ENCODE results near the gene YIPF1. TPM values are rescaled to one million over a fixed set of nuclear protein-coding genes. Genes with fewer than 3 reads are reported as not detected.

Gene YIPF1
- total and polyA plus RNA-seq, 2 donors (not counting 1 experiment from before 2014, with no cell fraction given) = 13.9 to 15.8 TPM

- intact Hi-C loops (cut with micrococcal nuclease) = no loop called here
- Histone ChIP-seq H3K4me1 (ENCODE audit: control insufficient read depth in 2 of 2, insufficient read depth in 2 of 2, low read length in 2 of 2) (no peaks in the 10 kb centered on the region), H3K9ac (ENCODE audit: low read length) (no peak overlapping the region), H3K9me3 (ENCODE audit: control extremely low read depth in 1 of 3, control insufficient read depth in 2 of 3, insufficient read depth in 1 of 3, low read length in 2 of 3) (no peaks in the 10 kb centered on the region), H3K27ac (ENCODE audit: low read length in 2 of 2) (no peak overlapping the region), H3K4me3 (ENCODE audit: control extremely low read depth in 1 of 5, extremely low read depth in 1 of 5, insufficient read depth in 1 of 5, low read depth in 2 of 5, low read length in 4 of 5) (no peak overlapping the region), H2AFZ (ENCODE audit: insufficient read depth, low read depth, low read length, poor library complexity, severe bottlenecking) (no peak overlapping the region), H3K27me3 (replicated peaks in 1 of 4; ENCODE audit: control extremely low read depth in 1 of 4, control insufficient read depth in 3 of 4, insufficient read depth in 4 of 4, low read length in 3 of 4) (no peaks in the 10 kb centered on the region), H4K20me1 (ENCODE audit: control insufficient read depth, insufficient read depth, low read length, poor library complexity, severe bottlenecking) (no peaks in the 10 kb centered on the region), H3K4me2 (replicated peaks; ENCODE audit: low read depth, low read length, poor library complexity, severe bottlenecking) (no peak overlapping the region), H3K36me3 (replicated peaks in 1 of 2; ENCODE audit: control extremely low read depth in 1 of 2, control insufficient read depth in 1 of 2, extremely low read depth in 1 of 2, insufficient read depth in 2 of 2, low read length in 1 of 2) (peaks cover 0 to 45% of the 10 kb centered on the region in 2 experiments), H3K79me2 (ENCODE audit: control insufficient read depth, insufficient read depth, low read length) (no peaks in the 10 kb centered on the region)
- WGBS (ENCODE audit: insufficient coverage) = 97% methylated on average over 5 of the region's 9 CpGs
- Mint-ChIP-seq H3K27me3 (no peaks in the 10 kb centered on the region), H3K9me3 (ENCODE audit: insufficient read depth) (no peaks in the 10 kb centered on the region), H3K4me1 (no peaks in the 10 kb centered on the region), H3K4me3 (no peak overlapping the region), H3K27ac (no peak overlapping the region)
- no peak for DNase-seq
- TF ChIP-seq CTCF (IDR thresholded peaks at IDR 0.05) (no peak), EZH2 (IDR thresholded peaks at IDR 0.05; ENCODE audit: borderline replicate concordance, insufficient read depth, low read depth, low read length, poor library complexity, severe bottlenecking) (no peak)
- ChIA-PET POLR2A (interaction anchor here (0.7 kb wide), 1 partner anchor 533 kb away, joined by 9 read pairs; no protein-coding TSS in a partner anchor), CTCF (interaction anchor here (0.6 to 3.2 kb wide), 3 partner anchors 9 to 930 kb away, joined by 3 to 14 read pairs (median 4); no protein-coding TSS in a partner anchor)
- ATAC-seq (ENCODE audit: low read depth) = no peak
These were observed 37.9 kb downstream of the YIPF1 start for GRCh38 chr1:53851571-53852285.

DNA sequence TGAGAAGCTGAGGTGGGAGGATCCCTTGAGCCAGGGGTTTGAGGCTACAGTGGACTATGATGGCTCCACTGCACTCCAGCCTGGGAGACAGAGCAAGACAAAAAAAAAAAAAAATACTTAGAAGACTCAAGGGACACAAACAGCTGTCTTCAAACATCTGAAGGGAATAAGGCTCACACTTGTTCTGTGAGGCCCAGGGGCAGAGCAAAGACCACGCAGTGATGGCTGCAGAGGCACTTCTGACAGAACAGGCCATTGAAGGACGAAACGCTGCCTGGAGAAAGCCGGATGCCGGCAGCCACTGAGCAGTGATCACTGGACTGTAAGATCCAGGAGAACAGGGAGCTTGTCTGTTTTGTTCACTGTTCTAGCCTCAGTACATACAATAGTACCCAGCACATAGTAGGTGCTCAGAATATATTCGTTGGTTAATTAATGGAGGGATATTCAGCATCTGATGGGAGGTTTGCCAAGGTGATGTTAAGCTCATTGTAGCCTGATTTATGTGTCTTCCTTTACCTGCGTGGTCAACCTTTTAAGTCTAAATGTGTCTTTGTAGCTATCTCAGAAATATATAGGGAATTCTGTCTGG, 39.4 kb downstream of the YIPF1 start:
- H3K79me2 ChIP-seq (ENCODE audit: control insufficient read depth, insufficient read depth, low read length) = no peaks in the 10 kb centered on the region
- Mint-ChIP-seq H3K27ac (no peak overlapping the region), H3K27me3 (no peaks in the 10 kb centered on the region), H3K4me1 (no peaks in the 10 kb centered on the region), H3K4me3 (no peak overlapping the region), H3K9me3 (ENCODE audit: insufficient read depth) (no peaks in the 10 kb centered on the region)
- no peak overlapping the region for H3K4me3 ChIP-seq (ENCODE audit: control extremely low read depth in 1 of 5, extremely low read depth in 1 of 5, insufficient read depth in 1 of 5, low read depth in 2 of 5, low read length in 4 of 5)
- no peak overlapping the region for H3K4me2 ChIP-seq (replicated peaks; ENCODE audit: low read depth, low read length, poor library complexity, severe bottlenecking)
- intact Hi-C loops (cut with micrococcal nuclease) = no loop called here
- ATAC-seq (ENCODE audit: low read depth) = no peak
- no peak for DNase-seq
- H3K9me3 ChIP-seq (ENCODE audit: control extremely low read depth in 1 of 3, control insufficient read depth in 2 of 3, insufficient read depth in 1 of 3, low read length in 2 of 3) = no peaks in the 10 kb centered on the region
- H3K27me3 ChIP-seq (replicated peaks in 1 of 4; ENCODE audit: control extremely low read depth in 1 of 4, control insufficient read depth in 3 of 4, insufficient read depth in 4 of 4, low read length in 3 of 4) = no peaks in the 10 kb centered on the region
- ChIA-PET POLR2A (no interaction called here), CTCF (interaction anchor here (0.6 to 3.2 kb wide), 3 partner anchors 11 to 372 kb away, joined by 3 to 14 read pairs (median 4); no protein-coding TSS in a partner anchor)
- no peak overlapping the region for H3K9ac ChIP-seq (ENCODE audit: low read length)
- H3K36me3 ChIP-seq (replicated peaks in 1 of 2; ENCODE audit: control extremely low read depth in 1 of 2, control insufficient read depth in 1 of 2, extremely low read depth in 1 of 2, insufficient read depth in 2 of 2, low read length in 1 of 2) = peaks cover 0 to 31% of the 10 kb centered on the region in 2 experiments
- no peak overlapping the region for H3K27ac ChIP-seq (ENCODE audit: low read length in 2 of 2)
- TF ChIP-seq CTCF (IDR thresholded peaks at IDR 0.05) (no peak), EZH2 (IDR thresholded peaks at IDR 0.05; ENCODE audit: borderline replicate concordance, insufficient read depth, low read depth, low read length, poor library complexity, severe bottlenecking) (no peak)
- no peaks in the 10 kb centered on the region for H4K20me1 ChIP-seq (ENCODE audit: control insufficient read depth, insufficient read depth, low read length, poor library complexity, severe bottlenecking)
- H3K4me1 ChIP-seq (ENCODE audit: control insufficient read depth in 2 of 2, insufficient read depth in 2 of 2, low read length in 2 of 2) = no peaks in the 10 kb centered on the region
- no peak overlapping the region for H2AFZ ChIP-seq (ENCODE audit: insufficient read depth, low read depth, low read length, poor library complexity, severe bottlenecking)
- WGBS (ENCODE audit: insufficient coverage) = 100% methylated on average over 5 of the region's 7 CpGs

All from B cell (primary cell).